ENCODE results near the gene PALD1. TPM values are rescaled to one million over a fixed set of nuclear protein-coding genes. Genes with fewer than 3 reads are reported as not detected.

The PALD1 gene
- total RNA-seq, 1 donor from 2014 or later, result 6.9 TPM

DNA sequence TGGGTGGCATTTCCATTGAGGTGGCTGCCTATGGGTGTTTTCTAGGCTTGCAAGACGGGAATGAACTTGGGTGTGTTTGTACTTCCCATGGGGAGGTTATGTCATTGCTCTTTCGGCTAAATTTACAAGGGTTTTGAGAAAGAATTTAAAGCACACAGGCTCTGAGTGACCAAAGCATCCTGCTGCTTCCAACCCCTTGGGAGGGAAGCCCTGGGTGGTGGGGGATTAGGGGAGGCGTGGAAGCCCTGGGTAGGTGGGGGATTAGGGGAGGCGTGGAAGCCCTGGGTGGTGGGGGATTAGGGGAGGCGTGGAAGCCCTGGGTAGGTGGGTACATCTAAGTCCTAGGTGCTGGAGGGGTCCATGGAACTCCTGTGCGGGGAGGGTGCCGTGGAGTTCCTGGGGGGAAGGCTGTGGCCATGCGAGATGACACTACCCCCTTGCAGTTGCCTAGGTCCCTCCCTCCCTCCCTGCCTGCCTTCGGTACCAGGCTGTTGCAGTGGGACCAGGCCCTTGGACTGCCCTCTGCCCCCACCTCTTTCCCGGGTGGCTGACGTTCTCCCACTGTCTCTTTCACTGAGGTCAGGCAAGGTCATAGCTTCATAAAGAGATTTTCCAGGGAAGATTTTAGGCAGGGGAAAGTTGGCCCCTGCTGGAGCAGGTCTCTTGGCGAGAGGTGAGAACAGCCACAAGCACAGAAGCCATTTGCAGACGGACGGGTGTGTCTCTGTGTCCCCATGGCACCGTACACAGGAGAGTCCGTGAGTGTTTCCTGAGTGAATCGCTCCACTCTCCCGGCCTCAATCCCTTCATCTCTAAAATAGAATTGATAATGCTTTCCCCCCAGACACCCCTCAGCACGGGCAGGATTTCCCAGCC is 104.5 kb downstream of the PALD1 start:
- peaks cover 14% of the 10 kb centered on the region for H3K4me1 ChIP-seq
- no peak for DNase-seq (ENCODE audit: extremely low spot score in 2 of 2)
- H3K27me3 ChIP-seq, result no peaks in the 10 kb centered on the region
- intact Hi-C loops (cut with DNase I), result no loop called here
- H3K9me3 ChIP-seq, result no peaks in the 10 kb centered on the region
- no peak overlapping the region for H3K4me3 ChIP-seq
- no peak for TF ChIP-seq POLR2A (IDR thresholded peaks at IDR 0.05)
- TF ChIP-seq, protein P1, sequence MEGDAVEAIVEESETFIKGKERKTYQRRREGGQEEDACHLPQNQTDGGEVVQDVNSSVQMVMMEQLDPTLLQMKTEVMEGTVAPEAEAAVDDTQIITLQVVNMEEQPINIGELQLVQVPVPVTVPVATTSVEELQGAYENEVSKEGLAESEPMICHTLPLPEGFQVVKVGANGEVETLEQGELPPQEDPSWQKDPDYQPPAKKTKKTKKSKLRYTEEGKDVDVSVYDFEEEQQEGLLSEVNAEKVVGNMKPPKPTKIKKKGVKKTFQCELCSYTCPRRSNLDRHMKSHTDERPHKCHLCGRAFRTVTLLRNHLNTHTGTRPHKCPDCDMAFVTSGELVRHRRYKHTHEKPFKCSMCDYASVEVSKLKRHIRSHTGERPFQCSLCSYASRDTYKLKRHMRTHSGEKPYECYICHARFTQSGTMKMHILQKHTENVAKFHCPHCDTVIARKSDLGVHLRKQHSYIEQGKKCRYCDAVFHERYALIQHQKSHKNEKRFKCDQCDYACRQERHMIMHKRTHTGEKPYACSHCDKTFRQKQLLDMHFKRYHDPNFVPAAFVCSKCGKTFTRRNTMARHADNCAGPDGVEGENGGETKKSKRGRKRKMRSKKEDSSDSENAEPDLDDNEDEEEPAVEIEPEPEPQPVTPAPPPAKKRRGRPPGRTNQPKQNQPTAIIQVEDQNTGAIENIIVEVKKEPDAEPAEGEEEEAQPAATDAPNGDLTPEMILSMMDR (IDR thresholded peaks at IDR 0.05), result no peak
- H3K36me3 ChIP-seq, result no peaks in the 10 kb centered on the region
- H3K27ac ChIP-seq, result no peak overlapping the region

DNA sequence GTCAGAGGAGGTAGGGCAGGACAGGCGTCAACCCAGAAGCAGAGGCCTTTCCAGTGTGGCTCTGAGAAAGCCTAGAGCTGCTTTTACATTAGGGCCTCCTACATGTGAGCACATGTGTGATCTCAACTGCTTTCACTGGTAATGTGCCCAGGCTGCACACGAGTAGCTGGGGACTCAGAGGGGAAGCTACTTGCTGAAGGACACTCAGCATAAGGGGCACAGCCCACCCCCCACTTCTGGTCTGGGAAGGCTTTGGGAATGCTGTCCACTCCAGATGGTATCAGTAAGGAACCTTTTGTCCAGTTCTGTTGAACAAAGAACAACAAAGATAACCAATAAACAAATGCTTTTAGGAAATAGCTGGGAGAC is 105.1 kb downstream of the PALD1 start:
- intact Hi-C loops (cut with DNase I), result no loop called here
- Histone ChIP-seq H3K36me3 (no peaks in the 10 kb centered on the region), H3K4me1 (peaks cover 14% of the 10 kb centered on the region), H3K4me3 (no peak overlapping the region), H3K27me3 (no peaks in the 10 kb centered on the region), H3K27ac (no peak overlapping the region), H3K9me3 (no peaks in the 10 kb centered on the region)
- no peak for DNase-seq (ENCODE audit: extremely low spot score in 2 of 2)
- TF ChIP-seq POLR2A (IDR thresholded peaks at IDR 0.05), result no peak
- TF ChIP-seq, protein P1 (IDR thresholded peaks at IDR 0.05), result no peak
- no peak for TF ChIP-seq POLR2AphosphoS5 (IDR thresholded peaks at IDR 0.05; ENCODE audit: insufficient read depth in 1 of 2, low read depth in 1 of 2)

DNA sequence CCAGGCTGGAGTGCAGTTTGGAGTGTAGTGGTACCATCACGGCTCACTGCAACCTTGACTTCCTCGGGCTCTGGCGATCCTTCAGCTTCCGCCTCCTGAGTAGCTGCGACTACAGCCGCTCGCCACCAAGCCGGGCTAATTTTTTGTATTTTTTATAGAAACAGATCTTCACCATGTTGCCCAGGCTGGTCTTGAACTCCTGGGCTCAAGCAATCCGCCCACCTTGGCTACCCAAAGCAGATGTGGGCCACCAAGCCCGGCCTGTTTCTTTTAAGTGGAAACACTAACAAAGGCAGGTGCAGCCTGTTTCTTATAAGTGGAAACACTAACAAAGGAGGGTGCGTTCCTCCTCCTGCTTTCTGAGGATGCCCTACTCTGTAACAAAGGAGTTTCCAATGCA is 105.8 kb downstream of the PALD1 start:
- H3K27me3 ChIP-seq, result no peaks in the 10 kb centered on the region
- H3K27ac ChIP-seq, result no peak overlapping the region
- no peak for TF ChIP-seq POLR2A (IDR thresholded peaks at IDR 0.05)
- no peaks in the 10 kb centered on the region for H3K9me3 ChIP-seq
- intact Hi-C loops (cut with DNase I), result no loop called here
- no peak overlapping the region for H3K4me3 ChIP-seq
- H3K36me3 ChIP-seq, result no peaks in the 10 kb centered on the region
- DNase-seq (ENCODE audit: extremely low spot score in 2 of 2), result no peak
- peaks cover 19% of the 10 kb centered on the region for H3K4me1 ChIP-seq

DNA sequence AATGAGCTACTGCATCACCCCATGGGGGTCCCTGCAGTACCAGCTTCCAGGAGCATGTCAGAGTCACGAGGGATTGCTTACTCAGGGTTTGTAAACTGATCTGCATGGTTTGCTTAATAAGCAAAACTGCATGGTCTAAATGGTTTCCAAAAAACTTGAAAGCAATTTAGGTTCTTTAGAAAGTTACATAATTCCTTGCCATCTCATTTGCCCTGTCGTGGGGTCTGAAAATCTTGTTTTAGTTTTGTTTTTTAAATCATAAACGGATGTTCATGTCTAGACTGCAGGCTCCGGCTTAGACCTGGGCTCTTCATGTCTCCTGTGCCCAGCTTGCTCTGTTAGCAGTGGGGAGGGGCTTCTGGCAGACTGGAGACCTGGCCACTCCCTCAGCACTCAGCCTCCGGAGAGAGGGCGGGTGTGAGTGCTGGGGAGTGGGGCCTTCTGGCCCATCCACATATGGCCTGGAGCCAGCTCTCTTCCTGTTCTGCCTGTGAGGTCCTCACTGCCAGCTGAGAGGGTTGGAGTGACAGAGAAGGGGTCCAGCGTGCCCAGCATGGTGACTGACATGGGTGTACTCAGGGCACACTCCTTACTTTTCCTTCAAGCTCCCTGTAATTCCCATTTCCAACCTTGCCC is 106.5 kb downstream of the PALD1 start:
- TF ChIP-seq POLR2A (IDR thresholded peaks at IDR 0.05) (no peak), POLR2AphosphoS5 (IDR thresholded peaks at IDR 0.05; ENCODE audit: insufficient read depth in 1 of 2, low read depth in 1 of 2) (no peak)
- TF ChIP-seq, protein P1 (IDR thresholded peaks at IDR 0.05), result no peak
- H3K9me3 ChIP-seq, result no peaks in the 10 kb centered on the region
- no peaks in the 10 kb centered on the region for H3K36me3 ChIP-seq
- H3K4me1 ChIP-seq, result peaks cover 22% of the 10 kb centered on the region
- intact Hi-C loops (cut with DNase I), result no loop called here
- no peak for DNase-seq (ENCODE audit: extremely low spot score in 2 of 2)
- H3K4me3 ChIP-seq, result no peak overlapping the region
- H3K27me3 ChIP-seq, result no peaks in the 10 kb centered on the region
- H3K27ac ChIP-seq, result no peak overlapping the region

DNA sequence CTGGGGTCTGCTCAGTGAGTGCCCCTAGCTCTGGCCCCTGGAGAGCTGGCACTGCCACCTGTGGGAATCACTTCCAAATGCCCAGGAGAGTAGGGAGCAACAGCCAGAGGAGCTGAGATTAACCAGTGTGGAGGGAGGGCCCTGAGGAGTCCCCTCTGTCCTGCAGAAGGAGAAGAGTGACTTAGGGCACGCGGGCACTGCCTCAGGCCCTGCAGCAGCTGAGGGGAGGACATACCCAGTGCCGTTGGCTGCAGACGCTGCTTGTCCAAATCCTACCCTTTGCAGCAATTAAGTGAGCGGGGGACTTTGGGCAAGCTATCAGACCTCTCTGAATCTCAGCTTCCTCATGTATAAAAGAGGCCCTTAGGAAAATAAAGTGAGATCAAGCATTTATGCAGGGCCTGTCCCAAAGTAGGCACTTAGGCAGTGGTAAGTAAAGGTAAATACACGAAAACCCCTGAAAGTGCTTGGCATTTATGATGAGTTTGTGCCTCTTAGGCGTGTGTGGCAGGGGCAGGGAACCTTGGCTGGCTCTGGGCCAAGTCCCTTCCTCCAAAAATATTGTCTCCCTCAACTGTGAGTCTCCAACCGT is 107.1 kb downstream of the PALD1 start:
- Histone ChIP-seq H3K9me3 (no peaks in the 10 kb centered on the region), H3K27ac (no peak overlapping the region), H3K27me3 (no peaks in the 10 kb centered on the region), H3K4me1 (peaks cover 25% of the 10 kb centered on the region), H3K4me3 (no peak overlapping the region), H3K36me3 (no peaks in the 10 kb centered on the region)
- DNase-seq (ENCODE audit: extremely low spot score in 2 of 2), result no peak
- intact Hi-C loops (cut with DNase I), result no loop called here
- no peak for TF ChIP-seq POLR2A (IDR thresholded peaks at IDR 0.05)
- TF ChIP-seq, protein P1 (IDR thresholded peaks at IDR 0.05), result no peak
- TF ChIP-seq POLR2AphosphoS5 (IDR thresholded peaks at IDR 0.05; ENCODE audit: insufficient read depth in 1 of 2, low read depth in 1 of 2), result no peak
